Spleen (tissue), 11 donors: Measurements from ENCODE around the gene MAST4. TPM values are rescaled to one million over a fixed set of nuclear protein-coding genes. Genes with fewer than 3 reads are reported as not detected.

Experiments
- DNase-seq: peaks from one replicate; pipeline ENCODE4 v3.0.0-alpha.2; 2020
- H3K27ac ChIP-seq, 8 donors: fragments of 200-600 bp; sonication (generic) in 7 of 8; 1 replicate in 4 of 8; 2 replicates in 4 of 8; pipeline versions ENCODE4 v1.5.0 to v1.8.0; 2016 to 2021; ENCODE audit warnings: inconsistent platforms in 4 of 8, mild to moderate bottlenecking in 4 of 8, moderate library complexity in 1 of 8
- H3K27me3 ChIP-seq, 7 donors: fragments of 200-600 bp; sonication (generic) in 6 of 7; replicated peaks in 1 of 7; 1 replicate in 4 of 7; 2 replicates in 3 of 7; pipeline versions ENCODE4 v1.5.0 to v1.8.0; 2016 to 2021; ENCODE audit warnings: inconsistent platforms in 3 of 7, mild to moderate bottlenecking in 1 of 7
- H3K36me3 ChIP-seq, 6 donors: fragments of 200-600 bp; sonication (generic) in 5 of 6; 1 replicate in 4 of 6; 2 replicates in 2 of 6; pipeline versions ENCODE4 v1.5.0 to v1.8.0; 2016 to 2021; ENCODE audit warnings: inconsistent platforms in 2 of 6
- H3K4me1 ChIP-seq, 6 donors: fragments of 200-600 bp; sonication (generic) in 5 of 6; 1 replicate in 3 of 6; 2 replicates in 3 of 6; pipeline versions ENCODE4 v1.5.0 to v1.8.0; 2016 to 2021; ENCODE audit warnings: inconsistent platforms in 3 of 6
- H3K4me3 ChIP-seq, 8 donors: fragments of 200-600 bp; sonication (generic) in 7 of 8; 1 replicate in 4 of 8; 2 replicates in 4 of 8; pipeline versions ENCODE4 v1.5.0 to v1.8.0; 2016 to 2021; ENCODE audit warnings: inconsistent platforms in 4 of 8, mild to moderate bottlenecking in 4 of 8, moderate library complexity in 2 of 8
- H3K9me3 ChIP-seq, 8 donors: fragments of 200-600 bp; sonication (generic) in 7 of 8; 1 replicate in 4 of 8; 2 replicates in 4 of 8; pipeline versions ENCODE4 v1.5.0 to v1.8.0; 2016 to 2021; ENCODE audit warnings: inconsistent platforms in 4 of 8
- POLR2A ChIP-seq, 3 donors: fragments of 450-650 bp; IDR thresholded peaks; one replicate each; pipeline ENCODE4 v1.5.1; 2017; ENCODE audit warnings: antibody characterized with exemption in 3 of 3, mild to moderate bottlenecking in 1 of 3
- POLR2AphosphoS5 ChIP-seq, 3 donors: sonication (generic); formaldehyde crosslinking; IDR thresholded peaks; one replicate each; pipeline ENCODE4 v1.5.1; 2017; ENCODE audit warnings: antibody characterized with exemption in 3 of 3
- WGBS, 5 donors: extraction: QIAGEN DNeasy Blood & Tissue Kit in 3 of 5; methylation state at CpG; one replicate each; pipeline versions ENCODE4 v1.1.5 to v1.1.7; 2013 to 2018; 5-methylcytosine and 5-hydroxymethylcytosine counted together
- intact Hi-C: fragments of 100-400 bp; cut with DNase I; formaldehyde crosslinking; loops from one replicate; pipeline ENCODE4 v1.15.0; 2023; ENCODE audit warnings: low total_unique reads
- polyA plus RNA-seq, 3 donors: library from polyadenylated mRNA; stranded (reverse); fragments of 200-250 nt; gene quantifications; one replicate each; pipeline ENCODE4 v1.2.1, GENCODE V29; 2013
- total RNA-seq, 7 donors: library from RNA; depleted of rRNA in 3 of 7; stranded (reverse); fragments of >200 nt in 3 of 7; fragmentation: NEBNext Ultra II Directional in 4 of 7; extraction: Animal tissue kit (Norgen Biotek cat#: 25700) in 4 of 7; gene quantifications; one replicate each; pipeline versions ENCODE4 v1.1.0 to v1.2.1, GENCODE V29; 2016 to 2021
- TF ChIP-seq, protein P1 (sequence below), 11 experiments: fragments of 200-600 bp in 7 of 11; fragments of 450-650 bp in 4 of 11; sonication (generic) in 4 of 11; IDR thresholded peaks in 8 of 11; conservative IDR thresholded peaks in 3 of 11; 1 replicate in 7 of 11; 2 replicates in 4 of 11; pipeline versions ENCODE4 v1.4.0 to v1.8.0; 2016 to 2021; ENCODE audit warnings: antibody characterized with exemption in 11 of 11, inconsistent platforms in 4 of 11, mild to moderate bottlenecking in 1 of 11
- donor health status: healthy with polysubstance abuse.
- donor health status: DM: no; HTN: no; CAD: no; lungs with moderate emphysema.
- donor health status: DM: no; HTN: no; CAD: no.
- donor health status: Bipolar disorder and iron deficiency.
- donor health status: healthy.
- donor health status: DM: no; HTN: no; CAD: no.
- donor health status: DM: yes; HTN: yes; CAD: no.

MAST4 gene
- total and polyA plus RNA-seq, 10 donors = 2.5 to 43.7 (median 25.4) TPM

DNA sequence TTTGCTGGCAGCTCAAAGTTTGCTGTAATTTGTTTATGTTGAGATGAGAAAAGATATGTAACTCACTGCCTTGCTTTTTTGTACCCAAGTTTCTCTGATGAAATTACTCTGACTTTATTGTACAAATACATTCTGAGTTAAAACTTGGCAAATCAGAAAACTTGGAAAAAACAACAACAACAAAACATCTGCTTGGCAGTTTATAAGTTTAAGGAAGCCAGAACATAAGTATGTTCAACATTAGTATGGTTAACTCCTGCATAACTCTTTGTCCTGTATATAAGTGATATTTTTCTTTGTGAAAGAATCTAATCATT is 233.1 kb downstream of the MAST4 start:
- peak overlapping the region in 4 of 8 donors; percentile 9 to 61 (median 42) for H3K27ac ChIP-seq
- TF ChIP-seq, protein P1, sequence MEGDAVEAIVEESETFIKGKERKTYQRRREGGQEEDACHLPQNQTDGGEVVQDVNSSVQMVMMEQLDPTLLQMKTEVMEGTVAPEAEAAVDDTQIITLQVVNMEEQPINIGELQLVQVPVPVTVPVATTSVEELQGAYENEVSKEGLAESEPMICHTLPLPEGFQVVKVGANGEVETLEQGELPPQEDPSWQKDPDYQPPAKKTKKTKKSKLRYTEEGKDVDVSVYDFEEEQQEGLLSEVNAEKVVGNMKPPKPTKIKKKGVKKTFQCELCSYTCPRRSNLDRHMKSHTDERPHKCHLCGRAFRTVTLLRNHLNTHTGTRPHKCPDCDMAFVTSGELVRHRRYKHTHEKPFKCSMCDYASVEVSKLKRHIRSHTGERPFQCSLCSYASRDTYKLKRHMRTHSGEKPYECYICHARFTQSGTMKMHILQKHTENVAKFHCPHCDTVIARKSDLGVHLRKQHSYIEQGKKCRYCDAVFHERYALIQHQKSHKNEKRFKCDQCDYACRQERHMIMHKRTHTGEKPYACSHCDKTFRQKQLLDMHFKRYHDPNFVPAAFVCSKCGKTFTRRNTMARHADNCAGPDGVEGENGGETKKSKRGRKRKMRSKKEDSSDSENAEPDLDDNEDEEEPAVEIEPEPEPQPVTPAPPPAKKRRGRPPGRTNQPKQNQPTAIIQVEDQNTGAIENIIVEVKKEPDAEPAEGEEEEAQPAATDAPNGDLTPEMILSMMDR (IDR thresholded peaks at IDR 0.05 in 8 of 11, conservative IDR thresholded peaks at IDR 0.05 in 3 of 11) = no peak
- TF ChIP-seq POLR2A (IDR thresholded peaks at IDR 0.05) (no peak), POLR2AphosphoS5 (IDR thresholded peaks at IDR 0.05) (no peak)
- H3K36me3 ChIP-seq = no peaks in the 10 kb centered on the region
- H3K4me1 ChIP-seq = peaks cover 4 to 26% (median 17%) of the 10 kb centered on the region in 6 donors
- H3K9me3 ChIP-seq = no peaks in the 10 kb centered on the region
- intact Hi-C loops = no loop called here
- H3K27me3 ChIP-seq = peaks cover 0 to 30% (median 0%) of the 10 kb centered on the region in 7 donors
- DNase-seq = no peak
- peak overlapping the region in 6 of 8 donors; percentile 13 to 61 (median 20) for H3K4me3 ChIP-seq

DNA sequence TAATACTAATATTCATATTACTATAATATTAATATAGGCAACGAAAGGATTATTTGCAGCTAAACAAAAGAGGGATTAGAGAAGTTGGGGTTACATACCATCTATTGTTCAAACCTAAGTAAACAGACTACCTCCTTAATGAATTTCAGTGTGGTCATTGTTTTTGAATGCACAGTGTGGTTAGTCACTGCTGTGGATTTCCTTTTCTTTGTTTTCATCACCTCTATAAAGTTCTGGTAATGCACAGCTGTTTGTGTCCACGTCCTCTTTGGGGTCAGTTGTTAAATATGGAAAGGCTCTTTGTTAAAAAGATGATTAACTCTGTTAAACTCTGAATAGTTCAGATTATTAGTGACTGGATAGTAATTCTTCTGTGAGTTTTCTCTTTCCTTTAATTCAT is 233.6 kb downstream of the MAST4 start:
- H3K36me3 ChIP-seq = no peaks in the 10 kb centered on the region
- no peak overlapping the region for H3K27ac ChIP-seq
- WGBS, 5 donors = 29 to 54% (median 36%) methylated on average over 2 of the region's 2 CpGs
- H3K9me3 ChIP-seq = no peaks in the 10 kb centered on the region
- no peak overlapping the region for H3K4me3 ChIP-seq
- TF ChIP-seq, protein P1 (IDR thresholded peaks at IDR 0.05 in 8 of 11, conservative IDR thresholded peaks at IDR 0.05 in 3 of 11) = no peak
- no peak for TF ChIP-seq POLR2AphosphoS5 (IDR thresholded peaks at IDR 0.05)
- TF ChIP-seq POLR2A (IDR thresholded peaks at IDR 0.05) = no peak
- peaks cover 4 to 26% (median 17%) of the 10 kb centered on the region in 6 donors for H3K4me1 ChIP-seq
- peaks cover 0 to 33% (median 0%) of the 10 kb centered on the region in 7 donors for H3K27me3 ChIP-seq
- intact Hi-C loops = no loop called here
- DNase-seq = no peak

DNA sequence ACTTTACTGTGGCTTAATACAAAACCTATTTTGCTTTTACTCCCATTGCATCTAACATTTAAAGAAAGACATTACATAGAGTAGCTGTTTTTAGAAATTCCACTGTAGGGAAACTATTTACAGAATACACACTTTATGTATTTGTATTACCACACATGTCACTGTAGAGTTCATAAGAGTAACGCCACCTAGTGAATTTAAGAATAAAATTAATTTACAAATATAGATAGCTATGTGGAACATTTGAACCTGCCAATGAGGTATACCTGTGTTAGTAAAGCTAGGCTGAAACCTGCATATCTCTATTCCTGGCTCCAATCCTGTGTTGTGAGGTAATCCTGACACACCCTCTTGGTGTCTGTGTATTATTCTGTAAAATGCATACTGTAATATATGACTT is 234.4 kb downstream of the MAST4 start:
- WGBS, 5 donors = 20 to 31% (median 26%) methylated on average over 1 of the region's 1 CpG
- TF ChIP-seq POLR2AphosphoS5 (IDR thresholded peaks at IDR 0.05) (no peak), POLR2A (IDR thresholded peaks at IDR 0.05) (no peak)
- TF ChIP-seq, protein P1 (IDR thresholded peaks at IDR 0.05 in 8 of 11, conservative IDR thresholded peaks at IDR 0.05 in 3 of 11) = no peak
- no peaks in the 10 kb centered on the region for H3K9me3 ChIP-seq

DNA sequence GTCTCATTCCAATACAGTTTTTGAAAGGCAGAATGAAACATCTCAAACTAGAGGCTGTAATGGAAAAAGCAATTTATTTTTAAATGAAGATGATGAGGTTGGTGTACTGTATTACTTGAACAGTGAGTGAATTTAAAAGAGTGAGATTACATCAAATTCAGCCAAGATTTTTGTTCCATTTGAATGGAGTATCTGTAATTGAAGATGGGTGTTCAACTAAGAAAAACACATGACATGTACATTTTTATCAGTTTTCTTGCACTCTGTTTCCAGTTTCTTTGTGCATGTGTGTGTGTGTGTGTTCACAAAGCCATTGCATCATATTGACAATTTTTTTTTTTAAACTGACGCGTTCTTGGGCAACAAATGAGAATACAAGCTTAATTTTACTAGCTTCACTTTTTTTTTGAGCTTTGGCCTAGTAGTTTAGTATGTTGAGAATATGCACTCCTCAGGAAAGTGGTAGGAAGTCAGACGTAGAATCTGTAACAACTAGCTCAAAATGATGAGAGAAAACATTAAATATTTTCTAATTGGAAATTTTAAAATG is 243.5 kb downstream of the MAST4 start:
- Histone ChIP-seq H3K36me3 (no peaks in the 10 kb centered on the region), H3K4me3 (no peak overlapping the region), H3K4me1 (no peaks in the 10 kb centered on the region), H3K9me3 (no peaks in the 10 kb centered on the region), H3K27ac (no peak overlapping the region), H3K27me3 (no peaks in the 10 kb centered on the region)
- no peak for TF ChIP-seq POLR2A (IDR thresholded peaks at IDR 0.05)
- TF ChIP-seq POLR2AphosphoS5 (IDR thresholded peaks at IDR 0.05) = no peak
- TF ChIP-seq, protein P1 (IDR thresholded peaks at IDR 0.05 in 8 of 11, conservative IDR thresholded peaks at IDR 0.05 in 3 of 11) = no peak
- no peak for DNase-seq
- intact Hi-C loops = no loop called here
- WGBS, 5 donors = 69 to 85% (median 83%) methylated on average over 3 of the region's 3 CpGs

More for the DNA sequence above, 234.4 kb downstream of the MAST4 start:
- intact Hi-C loops = no loop called here
- H3K27ac ChIP-seq = no peak overlapping the region
- peaks cover 0 to 33% (median 0%) of the 10 kb centered on the region in 7 donors for H3K27me3 ChIP-seq
- no peak for DNase-seq
- H3K36me3 ChIP-seq = no peaks in the 10 kb centered on the region
- peaks cover 4 to 26% (median 17%) of the 10 kb centered on the region in 6 donors for H3K4me1 ChIP-seq
- H3K4me3 ChIP-seq = no peak overlapping the region
